Body of pancreas (tissue), 4 donors: ENCODE results near the gene RPS18. TPM values are rescaled to one million over a fixed set of nuclear protein-coding genes. Genes with fewer than 3 reads are reported as not detected.
"Not testable (repeated sequence)": the region's sequence is repeated elsewhere in the genome, so short reads cannot be mapped to it uniquely, and the experiment has no call there.

Source experiments
- ATAC-seq: fragments of 150-250 bp; one replicate; pipeline ENCODE4 v1.9.1; 2016
- DNase-seq, 4 donors: peaks; one replicate each; pipeline ENCODE4 v3.0.0-alpha.2; 2019
- H3K27ac ChIP-seq, 4 donors: fragments of 200-600 bp; sonication (generic); 1 replicate in 3 of 4; 2 replicates in 1 of 4; pipeline versions ENCODE4 v1.5.1 to v1.6.1; 2016 to 2019; ENCODE audit warnings: mild to moderate bottlenecking in 1 of 4, mixed read lengths in 1 of 4, moderate library complexity in 1 of 4
- H3K27me3 ChIP-seq, 2 donors: fragments of 200-600 bp; sonication (generic); one replicate each; pipeline ENCODE4 v1.6.0; 2016; ENCODE audit warnings: mild to moderate bottlenecking in 1 of 2
- H3K36me3 ChIP-seq, 2 donors: fragments of 200-600 bp; sonication (generic); replicated peaks in 1 of 2; 2 replicates each; pipeline ENCODE4 v1.5.1; 2016; ENCODE audit warnings: low read depth in 2 of 2; ENCODE audit not compliant: insufficient read depth in 1 of 2
- H3K4me1 ChIP-seq: fragments of 200-600 bp; sonication (generic); one replicate; pipeline ENCODE4 v1.6.0; 2016
- H3K4me3 ChIP-seq, 2 donors: fragments of 200-600 bp; sonication (generic); 1 replicate in 1 of 2; 2 replicates in 1 of 2; pipeline ENCODE4 v1.5.1; 2016 to 2019
- H3K9me3 ChIP-seq, 3 donors: fragments of 200-600 bp; sonication (generic); 1 replicate in 2 of 3; 2 replicates in 1 of 3; pipeline ENCODE4 v1.5.1; 2016
- CTCF ChIP-seq, 7 experiments: fragments of 450-650 bp in 4 of 7; fragments of 200-600 bp in 3 of 7; sonication (generic) in 3 of 7; IDR thresholded peaks; one replicate each; pipeline ENCODE4 v1.5.1; 2016 to 2019; ENCODE audit warnings: antibody characterized with exemption in 7 of 7
- POLR2A ChIP-seq, 3 donors: fragments of 450-650 bp; IDR thresholded peaks; one replicate each; pipeline ENCODE4 v1.6.1; 2016; ENCODE audit warnings: antibody characterized with exemption in 3 of 3, mild to moderate bottlenecking in 2 of 3
- WGBS, 2 donors: methylation state at CpG; one replicate each; pipeline ENCODE4 v1.1.5; 2017; 5-methylcytosine and 5-hydroxymethylcytosine counted together
- intact Hi-C: fragments of 100-400 bp; cut with DNase I; formaldehyde crosslinking; loops from one replicate; pipeline ENCODE4 v1.15.1; 2023
- total RNA-seq, 2 donors: library from RNA; depleted of rRNA; stranded (reverse); fragments of >200 nt; gene quantifications; one replicate each; pipeline ENCODE4 v1.1.0, GENCODE V29; 2016

RPS18 gene
- total RNA-seq, 2 donors from 2014 or later = 772 to 1,608 TPM

- H3K36me3 ChIP-seq = peaks cover 0 to 34% of the 10 kb centered on the region in 2 donors
Observed at GRCh38 chr6:33271117-33271467, 783 bp upstream of the RPS18 start.

GRCh38 chr6:33272275-33273128 lies 627 bp downstream of the RPS18 start:
- intact Hi-C loops = no loop called here
- Histone ChIP-seq H3K36me3 (peaks cover 0 to 24% of the 10 kb centered on the region in 2 donors), H3K27ac (peak overlapping the region; percentile 79 to 95 (median 87)), H3K4me3 (peak overlapping the region; percentile 38 to 76), H3K9me3 (no peaks in the 10 kb centered on the region), H3K27me3 (no peaks in the 10 kb centered on the region), H3K4me1 (peaks cover 61% of the 10 kb centered on the region)
- TF ChIP-seq CTCF (IDR thresholded peaks at IDR 0.05) (no peak), POLR2A (IDR thresholded peaks at IDR 0.05) (peak in 1 of 3 donors; percentile 17)
- DNase-seq (no peak), ATAC-seq (peak; percentile 6)
- 4 to 14% methylated on average over 14 to 22 of the region's 22 CpGs for WGBS, 2 donors

More at GRCh38 chr6:33271117-33271467, 783 bp upstream of the RPS18 start:
- Histone ChIP-seq H3K9me3 (no peaks in the 10 kb centered on the region), H3K27me3 (no peaks in the 10 kb centered on the region), H3K4me3 (peak overlapping the region; percentile 24 to 76), H3K27ac (peak overlapping the region; percentile 79 to 95 (median 87)), H3K4me1 (peaks cover 51% of the 10 kb centered on the region)
- WGBS, 2 donors = 2% methylated on average over 7 of the region's 7 CpGs
- intact Hi-C loops = no loop called here
- TF ChIP-seq CTCF (IDR thresholded peaks at IDR 0.05) = no peak
- no peak for TF ChIP-seq POLR2A (IDR thresholded peaks at IDR 0.05)
- ATAC-seq (no peak), DNase-seq (no peak)

- DNase-seq (no peak), ATAC-seq (no peak)
- H3K36me3 ChIP-seq = peaks cover 0 to 17% of the 10 kb centered on the region in 2 donors
- TF ChIP-seq POLR2A (IDR thresholded peaks at IDR 0.05) (no peak), CTCF (IDR thresholded peaks at IDR 0.05) (no peak)
- no peaks in the 10 kb centered on the region for H3K9me3 ChIP-seq
- peaks cover 67% of the 10 kb centered on the region for H3K4me1 ChIP-seq
- 52 to 53% methylated on average over 11 of the region's 11 CpGs for WGBS, 2 donors
- intact Hi-C loops = no loop called here
- peak overlapping the region in 3 of 4 donors; percentile 79 to 95 (median 91) for H3K27ac ChIP-seq
- no peaks in the 10 kb centered on the region for H3K27me3 ChIP-seq
- H3K4me3 ChIP-seq = no peak overlapping the region
Observed at GRCh38 chr6:33273129-33273923, 1.5 kb downstream of the RPS18 start.

- intact Hi-C loops = no loop called here
- H3K4me1 ChIP-seq = peaks cover 67% of the 10 kb centered on the region
Observed at GRCh38 chr6:33273924-33274902, 2.3 kb downstream of the RPS18 start.

GRCh38 chr6:33275795-33276580 lies 4.1 kb downstream of the RPS18 start:
- H3K4me1 ChIP-seq = peaks cover 55% of the 10 kb centered on the region
- H3K27me3 ChIP-seq, DNase-seq, H3K9me3 ChIP-seq, H3K4me3 ChIP-seq, intact Hi-C loops, ATAC-seq: not testable (repeated sequence)
- WGBS, 2 donors = 75 to 78% methylated on average over 16 of the region's 16 CpGs
- peaks cover 0 to 13% of the 10 kb centered on the region in 2 donors for H3K36me3 ChIP-seq
- H3K27ac ChIP-seq = peak overlapping the region in 3 of 4 donors; percentile 75 to 82 (median 80)

More at GRCh38 chr6:33273924-33274902, 2.3 kb downstream of the RPS18 start:
- Histone ChIP-seq H3K4me3 (no peak overlapping the region), H3K36me3 (peaks cover 0 to 13% of the 10 kb centered on the region in 2 donors), H3K27ac (no peak overlapping the region), H3K27me3 (no peaks in the 10 kb centered on the region), H3K9me3 (no peaks in the 10 kb centered on the region)
- DNase-seq (no peak), ATAC-seq (no peak)
- TF ChIP-seq POLR2A (IDR thresholded peaks at IDR 0.05) (peak in 2 of 3 donors; percentile 14 to 16), CTCF (IDR thresholded peaks at IDR 0.05) (no peak)
- 49 to 58% methylated on average over 12 to 14 of the region's 14 CpGs for WGBS, 2 donors
